ENCODE measurements around the gene AKTIP.

DNA sequence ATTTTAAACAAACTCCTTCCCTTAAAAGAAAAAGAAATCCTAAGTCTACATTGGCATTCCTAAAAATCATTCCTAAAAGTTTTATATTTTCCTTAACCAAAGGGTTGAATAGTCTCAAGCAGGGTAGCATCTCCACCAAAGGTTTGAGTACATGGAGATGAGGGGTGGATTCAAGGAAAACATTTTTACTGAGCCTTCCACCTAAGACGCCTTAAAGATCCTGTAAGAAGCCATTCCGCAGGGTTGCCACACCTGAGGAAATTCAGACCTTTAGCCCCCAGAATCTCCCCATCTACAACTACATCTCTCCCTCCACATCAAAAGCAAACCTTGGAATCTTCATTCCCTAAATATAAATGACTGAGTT lies 7.7 kb upstream of the AKTIP start:
- TF ChIP-seq, protein P1, sequence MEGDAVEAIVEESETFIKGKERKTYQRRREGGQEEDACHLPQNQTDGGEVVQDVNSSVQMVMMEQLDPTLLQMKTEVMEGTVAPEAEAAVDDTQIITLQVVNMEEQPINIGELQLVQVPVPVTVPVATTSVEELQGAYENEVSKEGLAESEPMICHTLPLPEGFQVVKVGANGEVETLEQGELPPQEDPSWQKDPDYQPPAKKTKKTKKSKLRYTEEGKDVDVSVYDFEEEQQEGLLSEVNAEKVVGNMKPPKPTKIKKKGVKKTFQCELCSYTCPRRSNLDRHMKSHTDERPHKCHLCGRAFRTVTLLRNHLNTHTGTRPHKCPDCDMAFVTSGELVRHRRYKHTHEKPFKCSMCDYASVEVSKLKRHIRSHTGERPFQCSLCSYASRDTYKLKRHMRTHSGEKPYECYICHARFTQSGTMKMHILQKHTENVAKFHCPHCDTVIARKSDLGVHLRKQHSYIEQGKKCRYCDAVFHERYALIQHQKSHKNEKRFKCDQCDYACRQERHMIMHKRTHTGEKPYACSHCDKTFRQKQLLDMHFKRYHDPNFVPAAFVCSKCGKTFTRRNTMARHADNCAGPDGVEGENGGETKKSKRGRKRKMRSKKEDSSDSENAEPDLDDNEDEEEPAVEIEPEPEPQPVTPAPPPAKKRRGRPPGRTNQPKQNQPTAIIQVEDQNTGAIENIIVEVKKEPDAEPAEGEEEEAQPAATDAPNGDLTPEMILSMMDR (IDR thresholded peaks at IDR 0.05; ENCODE audit: low read depth, low read length, poor library complexity, severe bottlenecking) = no peak
- no peak for TF ChIP-seq EZH2phosphoT487 (IDR thresholded peaks at IDR 0.05; ENCODE audit: borderline replicate concordance, low read length)

All from DOHH2 (cell line).